Fibroblast of lung (primary cell): ENCODE measurements around the gene SDC1. TPM values are rescaled to one million over a fixed set of nuclear protein-coding genes. Genes with fewer than 3 reads are reported as not detected.
"Not testable (repeated sequence)": the region's sequence is repeated elsewhere in the genome, so short reads cannot be mapped to it uniquely, and the experiment has no call there.

Experiments used
- DNase-seq, 2 donors: peaks; one replicate each; pipeline versions ENCODE4 v3.0.0 to v3.0.0-alpha.2; 2010; ENCODE audit warnings: low read depth in 2 of 2
- H2AFZ ChIP-seq: 2 replicates; pipeline ENCODE4 v1.5.1; 2012; ENCODE audit warnings: low read length, control low read depth, inconsistent platforms
- H3K27ac ChIP-seq: 2 replicates; pipeline ENCODE4 v1.5.1; 2011; ENCODE audit warnings: low read length, control low read depth; ENCODE audit not compliant: insufficient read depth
- H3K27me3 ChIP-seq: 2 replicates; pipeline ENCODE4 v1.5.1; 2011; ENCODE audit warnings: mild to moderate bottlenecking, low read length; ENCODE audit not compliant: control insufficient read depth, insufficient read depth
- H3K36me3 ChIP-seq: 2 replicates; pipeline ENCODE4 v1.5.1; 2011; ENCODE audit warnings: low read length; ENCODE audit not compliant: control insufficient read depth, insufficient read depth
- H3K4me1 ChIP-seq: 2 replicates; pipeline ENCODE4 v1.5.1; 2011; ENCODE audit warnings: low read length; ENCODE audit not compliant: control insufficient read depth, insufficient read depth; ENCODE audit errors: extremely low read depth
- H3K4me2 ChIP-seq: 2 replicates; pipeline ENCODE4 v1.5.1; 2011; ENCODE audit warnings: low read length, control low read depth; ENCODE audit not compliant: insufficient read depth; ENCODE audit errors: extremely low read depth
- H3K4me3 ChIP-seq, 4 experiments: fragments of 200-600 bp in 1 of 4; sonication (generic) in 1 of 4; replicated peaks in 1 of 4; 2 replicates each; pipeline ENCODE4 v1.5.1; 2011 to 2016; ENCODE audit warnings: low read length in 4 of 4, low read depth in 3 of 4, mild to moderate bottlenecking in 3 of 4, control low read depth in 2 of 4, inconsistent platforms in 1 of 4, mixed read lengths in 1 of 4; ENCODE audit not compliant: insufficient read depth in 1 of 4; ENCODE audit errors: control extremely low read depth in 1 of 4
- H3K79me2 ChIP-seq: 2 replicates; pipeline ENCODE4 v1.5.1; 2012; ENCODE audit warnings: mild to moderate bottlenecking, low read length, inconsistent platforms; ENCODE audit not compliant: control insufficient read depth, insufficient read depth
- H3K9ac ChIP-seq: 2 replicates; pipeline ENCODE4 v1.5.1; 2011; ENCODE audit warnings: mild to moderate bottlenecking, low read length, control low read depth; ENCODE audit not compliant: insufficient read depth
- H3K9me3 ChIP-seq: 2 replicates; pipeline ENCODE4 v1.5.1; 2012; ENCODE audit warnings: low read depth, low read length; ENCODE audit not compliant: control insufficient read depth, insufficient read depth
- H4K20me1 ChIP-seq: 2 replicates; pipeline ENCODE4 v1.5.1; 2011; ENCODE audit warnings: low read length; ENCODE audit not compliant: control insufficient read depth, insufficient read depth; ENCODE audit errors: extremely low read depth
- CTCF ChIP-seq, 2 donors: IDR thresholded peaks in 1 of 2; conservative IDR thresholded peaks in 1 of 2; 1 replicate in 1 of 2; 2 replicates in 1 of 2; pipeline ENCODE4 v1.5.1; 2011 to 2012; ENCODE audit warnings: low read length in 2 of 2, control low read depth in 1 of 2, inconsistent platforms in 1 of 2, low read depth in 1 of 2, mild to moderate bottlenecking in 1 of 2
- EZH2 ChIP-seq: IDR thresholded peaks from 2 replicates; pipeline ENCODE4 v1.5.1; 2012; ENCODE audit warnings: low read length, control low read depth, mild to moderate bottlenecking; ENCODE audit errors: missing control alignments
- polyA minus RNA-seq: library from RNA; depleted of rRNA, polyadenylated mRNA; stranded (reverse); fragments of >200 nt; gene quantifications from 2 replicates; pipeline ENCODE4 v1.2.3, GENCODE V29; 2011; ENCODE audit warnings: low replicate concordance
- polyA plus RNA-seq, 2 donors: library from polyadenylated mRNA; depleted of rRNA in 1 of 2; stranded (reverse) in 1 of 2; unstranded in 1 of 2; fragments of >200 nt; gene quantifications; 2 replicates each; pipeline ENCODE4 v1.2.1, GENCODE V29; 2011 to 2012; ENCODE audit warnings: missing spikeins in 1 of 2
- total RNA-seq: library from RNA; depleted of rRNA; stranded (reverse); fragments of >200 nt; gene quantifications from 2 replicates; pipeline ENCODE4 v1.2.1, GENCODE V29; 2014

SDC1 gene, protein sequence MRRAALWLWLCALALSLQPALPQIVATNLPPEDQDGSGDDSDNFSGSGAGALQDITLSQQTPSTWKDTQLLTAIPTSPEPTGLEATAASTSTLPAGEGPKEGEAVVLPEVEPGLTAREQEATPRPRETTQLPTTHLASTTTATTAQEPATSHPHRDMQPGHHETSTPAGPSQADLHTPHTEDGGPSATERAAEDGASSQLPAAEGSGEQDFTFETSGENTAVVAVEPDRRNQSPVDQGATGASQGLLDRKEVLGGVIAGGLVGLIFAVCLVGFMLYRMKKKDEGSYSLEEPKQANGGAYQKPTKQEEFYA
- 17.5 and 56.8 TPM in 2 replicates for total RNA-seq
- 14.6 and 45.5 TPM in 2 replicates for polyA plus RNA-seq
- 16.6 and 55.9 TPM in 2 replicates for polyA plus RNA-seq (2012)
- 16.0 and 27.4 TPM in 2 replicates for polyA minus RNA-seq

GRCh38 chr2:20224716-20225293, at the start of gene SDC1:
Gene SDC1 (minus strand): TSS chr2:20225130. CDS start chr2:20224867, 263 bp downstream.
- H3K4me1 ChIP-seq: peaks cover 19% of the 10 kb centered on the region
- TF ChIP-seq EZH2 (no peak), CTCF (conservative IDR thresholded peaks at IDR 0.05 in 1 of 2, IDR thresholded peaks at IDR 0.05 in 1 of 2; ENCODE audit: low read depth in 1 of 2, low read length in 2 of 2) (no peak)
- H3K27me3 ChIP-seq: no peaks in the 10 kb centered on the region
- no peaks in the 10 kb centered on the region for H3K79me2 ChIP-seq
- peak; percentile 44 to 64 for DNase-seq
- no peaks in the 10 kb centered on the region for H4K20me1 ChIP-seq
- peak within 1 kb of the TSS; percentile 62 for H3K9ac ChIP-seq
- peak within 1 kb of the TSS; percentile 47 for H2AFZ ChIP-seq
- H3K27ac ChIP-seq: peak within 1 kb of the TSS; percentile 45
- H3K36me3 ChIP-seq: no peaks in the 10 kb centered on the region
- peak within 1 kb of the TSS; percentile 79 for H3K4me2 ChIP-seq
- peak within 1 kb of the TSS; percentile 44 to 70 (median 62) for H3K4me3 ChIP-seq
- no peaks in the 10 kb centered on the region for H3K9me3 ChIP-seq

DNA sequence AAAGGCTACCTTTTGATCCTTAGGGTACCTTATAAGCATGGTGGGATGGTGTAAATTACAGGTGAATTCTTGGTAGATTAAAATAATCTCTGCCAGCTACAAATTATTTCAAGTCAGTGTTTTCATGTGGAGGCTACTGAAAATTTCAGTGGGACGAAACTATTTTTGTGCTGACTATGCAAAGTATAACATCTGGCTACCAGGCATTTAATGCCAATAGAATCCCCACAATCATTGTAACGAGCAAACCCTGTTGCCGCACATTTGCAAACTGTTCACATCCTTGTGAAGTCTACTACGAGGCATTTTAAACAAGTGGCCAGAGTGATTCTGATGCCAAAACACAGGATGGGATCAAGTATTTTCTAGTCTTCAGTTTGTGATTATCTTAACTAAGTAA, 48.1 kb upstream of the SDC1 start:
- TF ChIP-seq CTCF (conservative IDR thresholded peaks at IDR 0.05 in 1 of 2, IDR thresholded peaks at IDR 0.05 in 1 of 2; ENCODE audit: low read depth in 1 of 2, low read length in 2 of 2): no peak
- TF ChIP-seq EZH2: no peak
- no peaks in the 10 kb centered on the region for H4K20me1 ChIP-seq
- H3K9me3 ChIP-seq: no peaks in the 10 kb centered on the region
- no peaks in the 10 kb centered on the region for H3K27me3 ChIP-seq
- no peak overlapping the region for H3K4me3 ChIP-seq
- no peak overlapping the region for H2AFZ ChIP-seq
- H3K79me2 ChIP-seq: no peaks in the 10 kb centered on the region
- no peak overlapping the region for H3K27ac ChIP-seq
- H3K4me1 ChIP-seq: no peaks in the 10 kb centered on the region
- no peak overlapping the region for H3K4me2 ChIP-seq
- DNase-seq: no peak
- H3K9ac ChIP-seq: no peak overlapping the region
- peaks cover 1% of the 10 kb centered on the region for H3K36me3 ChIP-seq

- not testable (repeated sequence) for H2AFZ ChIP-seq, H3K4me1 ChIP-seq, H4K20me1 ChIP-seq, H3K9me3 ChIP-seq, H3K4me3 ChIP-seq, H3K4me2 ChIP-seq, H3K9ac ChIP-seq, H3K27ac ChIP-seq, DNase-seq, H3K27me3 ChIP-seq, H3K79me2 ChIP-seq, H3K36me3 ChIP-seq
These were observed 43.4 kb upstream of the SDC1 start for GRCh38 chr2:20268317-20268716.
